Measurements from ENCODE around the gene APC. TPM values are rescaled to one million over a fixed set of nuclear protein-coding genes. Genes with fewer than 3 reads are reported as not detected.

Gene APC
- total RNA-seq, 2 experiments from 2014 or later: 19.5 to 19.8 TPM

- Mint-ChIP-seq H3K36me3 (no peaks in the 10 kb centered on the region), H3K4me1 (no peaks in the 10 kb centered on the region), H3K27ac (no peak overlapping the region), H3K27me3 (no peaks in the 10 kb centered on the region), H3K9me3 (no peaks in the 10 kb centered on the region), H3K4me3 (no peak overlapping the region)
- DNase-seq: no peak
These were observed 50.2 kb downstream of the APC start for GRCh38 chr5:112787896-112788295.

GRCh38 chr5:112793201-112793600 lies 55.5 kb downstream of the APC start:
- Mint-ChIP-seq H3K4me3 (no peak overlapping the region), H3K9me3 (no peaks in the 10 kb centered on the region), H3K27ac (no peak overlapping the region), H3K4me1 (peaks cover 1% of the 10 kb centered on the region), H3K36me3 (peaks cover 11% of the 10 kb centered on the region), H3K27me3 (no peaks in the 10 kb centered on the region)
- DNase-seq: no peak

- Mint-ChIP-seq H3K27ac (no peak overlapping the region), H3K4me3 (no peak overlapping the region), H3K4me1 (peaks cover 1% of the 10 kb centered on the region), H3K27me3 (no peaks in the 10 kb centered on the region), H3K9me3 (no peaks in the 10 kb centered on the region), H3K36me3 (peaks cover 14% of the 10 kb centered on the region)
- no peak for DNase-seq
These were observed 56.7 kb downstream of the APC start for GRCh38 chr5:112794410-112794809.

DNA sequence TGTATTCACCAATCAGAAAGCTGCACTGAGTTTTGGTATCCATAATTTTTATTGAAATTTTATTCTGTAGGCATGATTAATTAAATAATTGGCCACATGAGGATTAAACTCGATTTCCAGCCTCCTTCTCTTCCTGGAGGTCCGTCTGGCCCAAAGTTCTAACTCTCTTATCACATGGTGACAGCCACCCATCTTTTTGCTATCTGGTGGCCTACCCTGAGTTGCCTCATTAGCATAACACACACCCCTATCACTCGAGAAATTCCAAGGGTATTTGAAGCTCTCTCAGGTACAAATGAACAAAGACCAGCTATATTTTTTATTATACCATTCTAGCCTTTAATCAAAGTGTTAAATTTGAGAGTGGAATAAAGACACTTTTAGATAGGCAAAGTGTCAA lies 57.7 kb downstream of the APC start:
- Mint-ChIP-seq H3K4me1 (peaks cover 1% of the 10 kb centered on the region), H3K27ac (no peak overlapping the region), H3K9me3 (no peaks in the 10 kb centered on the region), H3K27me3 (no peaks in the 10 kb centered on the region), H3K4me3 (no peak overlapping the region), H3K36me3 (peaks cover 16% of the 10 kb centered on the region)
- DNase-seq: no peak

DNA sequence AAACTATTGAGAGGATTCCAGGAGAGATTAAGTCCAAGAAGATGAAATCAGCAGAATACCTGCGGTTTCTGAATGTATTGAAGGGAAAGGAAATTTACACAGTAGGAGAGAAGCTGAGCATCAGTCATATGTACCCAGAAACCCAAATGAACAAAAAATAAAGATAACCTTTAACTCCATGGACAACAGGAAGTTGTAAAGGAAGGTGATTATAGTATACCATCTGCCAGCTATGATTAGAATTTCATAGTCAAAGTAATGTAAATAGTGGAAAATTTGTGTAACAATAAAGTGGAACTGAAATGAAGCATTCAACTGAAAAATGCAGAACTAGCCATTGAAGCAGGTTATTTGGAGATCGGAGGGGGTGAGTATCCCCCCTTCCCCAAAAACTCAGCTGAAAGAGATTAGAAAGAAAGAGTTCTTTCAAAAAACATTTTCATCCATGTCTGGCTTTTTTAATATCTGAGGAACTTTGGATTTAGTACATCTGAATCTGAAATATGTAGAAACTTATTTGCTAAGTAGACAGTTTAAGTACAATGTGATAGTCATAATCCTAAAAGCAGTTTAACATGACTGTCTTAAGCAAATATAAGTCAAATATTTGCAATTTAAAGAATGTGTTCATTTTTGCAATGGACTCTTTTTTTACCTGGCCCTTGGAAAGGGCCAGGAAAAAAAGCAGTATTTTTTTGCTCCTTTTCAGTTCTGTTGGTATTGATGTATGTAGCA lies 58.4 kb downstream of the APC start:
- no peak for DNase-seq
- no peaks in the 10 kb centered on the region for H3K27me3 Mint-ChIP-seq
- H3K27ac Mint-ChIP-seq: no peak overlapping the region
- H3K9me3 Mint-ChIP-seq: no peaks in the 10 kb centered on the region
- H3K4me1 Mint-ChIP-seq: peaks cover 1% of the 10 kb centered on the region
- no peak overlapping the region for H3K4me3 Mint-ChIP-seq
- peaks cover 18% of the 10 kb centered on the region for H3K36me3 Mint-ChIP-seq

DNA sequence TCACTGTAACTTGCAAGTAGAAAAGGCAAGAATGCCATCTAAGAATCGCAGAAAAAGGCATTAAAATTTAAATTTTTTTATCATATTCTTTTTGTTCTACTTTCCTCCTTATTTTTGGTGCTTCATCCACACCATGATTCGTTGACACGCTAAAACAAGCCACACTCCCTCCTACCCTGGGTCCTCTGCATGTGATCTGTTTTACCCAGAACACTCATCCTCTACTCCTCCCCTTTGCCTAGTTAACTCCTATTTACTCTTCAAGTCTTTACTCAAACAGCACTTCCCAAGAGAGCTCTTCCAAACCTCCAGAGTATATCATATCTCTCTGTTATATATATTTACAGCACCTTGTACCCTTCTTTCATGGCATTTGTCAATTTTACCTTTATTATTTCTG lies 62.0 kb downstream of the APC start:
- no peaks in the 10 kb centered on the region for H3K9me3 Mint-ChIP-seq
- H3K36me3 Mint-ChIP-seq: peaks cover 7% of the 10 kb centered on the region
- peaks cover 1% of the 10 kb centered on the region for H3K4me1 Mint-ChIP-seq
- H3K27ac Mint-ChIP-seq: no peak overlapping the region
- H3K27me3 Mint-ChIP-seq: no peaks in the 10 kb centered on the region
- no peak overlapping the region for H3K4me3 Mint-ChIP-seq
- DNase-seq: no peak

DNA sequence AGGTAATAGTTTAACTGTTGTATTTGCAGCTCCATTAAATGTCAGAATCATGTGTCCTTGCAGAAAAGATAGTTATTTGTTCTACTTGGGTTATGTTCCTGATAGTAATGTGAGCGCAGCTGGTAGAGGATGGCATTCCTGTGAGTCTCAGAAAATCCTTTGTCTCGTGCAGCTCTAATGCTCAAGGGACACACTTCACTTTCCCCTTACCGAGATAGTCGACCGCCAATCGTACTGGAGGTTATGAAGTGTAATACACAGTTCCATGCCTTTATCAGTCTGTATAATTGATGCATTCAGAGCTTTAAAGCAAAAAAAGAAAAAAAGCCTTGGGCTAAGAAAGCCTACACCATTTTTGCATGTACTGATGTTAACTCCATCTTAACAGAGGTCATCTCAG lies 63.2 kb downstream of the APC start:
- H3K36me3 Mint-ChIP-seq: peaks cover 7% of the 10 kb centered on the region

DNA sequence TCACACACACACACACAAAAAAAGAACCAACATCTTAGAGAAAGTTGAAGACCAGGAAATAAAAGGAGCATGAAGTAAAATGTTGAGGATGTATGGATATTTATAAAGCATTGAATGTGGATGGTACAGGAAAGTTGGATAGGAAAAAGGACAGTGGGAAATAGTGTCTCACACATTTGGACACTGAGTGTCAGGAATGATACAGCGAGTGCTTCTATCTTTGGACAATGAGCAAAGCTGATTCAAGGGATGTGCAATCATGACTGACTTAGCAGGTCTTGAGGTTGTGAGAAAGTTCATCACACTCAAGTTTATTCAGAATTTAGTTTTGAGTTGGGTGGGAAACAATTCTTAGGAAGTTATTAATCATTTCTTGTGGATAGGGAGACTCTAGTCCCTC lies 73.3 kb downstream of the APC start:
- Mint-ChIP-seq H3K9me3 (no peaks in the 10 kb centered on the region), H3K27me3 (no peaks in the 10 kb centered on the region), H3K4me1 (peaks cover 3% of the 10 kb centered on the region), H3K4me3 (no peak overlapping the region), H3K36me3 (peaks cover 10% of the 10 kb centered on the region), H3K27ac (no peak overlapping the region)
- no peak for DNase-seq

More for the DNA sequence above, 63.2 kb downstream of the APC start:
- no peak for DNase-seq
- no peaks in the 10 kb centered on the region for H3K9me3 Mint-ChIP-seq
- H3K27me3 Mint-ChIP-seq: no peaks in the 10 kb centered on the region
- no peak overlapping the region for H3K4me3 Mint-ChIP-seq
- no peak overlapping the region for H3K27ac Mint-ChIP-seq
- H3K4me1 Mint-ChIP-seq: no peaks in the 10 kb centered on the region

DNA sequence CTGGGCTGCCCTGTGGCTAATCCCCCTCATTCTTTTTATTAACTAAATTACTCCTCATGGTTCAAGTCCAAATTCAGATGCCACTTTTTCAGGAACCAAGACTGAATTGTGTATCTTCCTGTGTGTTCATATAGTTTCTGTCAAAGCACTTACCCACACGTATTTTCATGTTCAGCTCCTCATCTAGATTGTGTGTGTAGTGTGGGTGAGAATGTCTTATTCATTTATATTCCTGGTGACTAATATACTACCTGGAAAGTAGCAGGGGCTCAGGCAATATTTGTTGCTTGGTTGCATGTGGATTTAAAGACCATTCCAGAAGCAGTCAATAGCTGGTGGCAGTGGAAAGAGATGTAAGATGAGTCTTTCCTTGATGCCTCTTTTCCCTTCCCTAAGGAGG lies 74.9 kb downstream of the APC start:
- Mint-ChIP-seq H3K36me3 (peaks cover 13% of the 10 kb centered on the region), H3K27ac (no peak overlapping the region), H3K4me3 (no peak overlapping the region), H3K9me3 (no peaks in the 10 kb centered on the region), H3K27me3 (no peaks in the 10 kb centered on the region), H3K4me1 (peaks cover 3% of the 10 kb centered on the region)
- no peak for DNase-seq

DNA sequence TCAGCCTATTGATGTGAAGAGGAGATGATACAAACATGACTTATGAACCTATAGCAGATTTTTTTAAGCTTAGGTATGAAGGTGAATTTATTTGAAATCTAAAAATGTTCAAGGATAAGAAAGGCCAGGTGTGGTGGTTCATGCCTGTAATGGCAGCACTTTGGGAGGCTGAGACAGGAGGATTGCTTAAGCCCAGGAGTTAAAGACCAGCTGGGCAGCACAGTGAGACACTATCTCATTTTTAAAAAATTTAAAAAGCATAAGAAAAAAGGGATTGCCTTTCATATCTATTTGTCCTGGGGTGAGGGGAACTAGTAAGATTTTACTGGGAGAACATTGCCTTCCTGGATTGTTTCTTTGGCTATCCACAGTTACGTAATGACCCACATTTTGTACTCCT lies 82.6 kb downstream of the APC start:
- H3K27ac Mint-ChIP-seq: no peak overlapping the region

DNA sequence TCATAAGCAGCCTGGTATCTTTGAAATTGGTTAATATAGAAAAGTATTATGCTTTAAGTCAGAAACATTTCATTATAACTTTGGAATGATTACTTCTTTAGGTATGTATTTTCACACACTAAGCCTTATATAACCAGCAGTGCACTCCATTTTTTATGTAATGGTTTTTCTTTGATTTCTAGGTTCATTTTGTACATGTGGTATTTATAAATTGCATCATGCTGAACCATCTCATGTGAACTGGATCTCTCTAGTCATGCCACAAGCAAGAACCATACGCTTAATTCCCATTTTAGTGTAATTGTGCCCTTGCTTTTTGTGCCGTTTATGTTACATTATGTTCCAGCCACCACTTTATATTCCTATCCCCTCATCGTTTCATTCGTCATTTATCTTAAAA lies 84.8 kb downstream of the APC start:
- DNase-seq: no peak

More for the DNA sequence above, 82.6 kb downstream of the APC start:
- H3K4me3 Mint-ChIP-seq: no peak overlapping the region
- no peak for DNase-seq
- H3K36me3 Mint-ChIP-seq: peaks cover 11% of the 10 kb centered on the region
- H3K27me3 Mint-ChIP-seq: no peaks in the 10 kb centered on the region
- no peaks in the 10 kb centered on the region for H3K4me1 Mint-ChIP-seq
- no peaks in the 10 kb centered on the region for H3K9me3 Mint-ChIP-seq

GRCh38 chr5:112823181-112823580 lies 85.5 kb downstream of the APC start:
- Mint-ChIP-seq H3K4me1 (no peaks in the 10 kb centered on the region), H3K27me3 (no peaks in the 10 kb centered on the region), H3K27ac (no peak overlapping the region), H3K36me3 (peaks cover 7% of the 10 kb centered on the region), H3K9me3 (no peaks in the 10 kb centered on the region), H3K4me3 (no peak overlapping the region)
- no peak for DNase-seq

More for the DNA sequence above, 84.8 kb downstream of the APC start:
- Mint-ChIP-seq H3K27ac (peak overlapping the region; percentile 57), H3K27me3 (no peaks in the 10 kb centered on the region), H3K36me3 (peaks cover 7% of the 10 kb centered on the region), H3K4me1 (no peaks in the 10 kb centered on the region), H3K4me3 (no peak overlapping the region), H3K9me3 (no peaks in the 10 kb centered on the region)

DNA sequence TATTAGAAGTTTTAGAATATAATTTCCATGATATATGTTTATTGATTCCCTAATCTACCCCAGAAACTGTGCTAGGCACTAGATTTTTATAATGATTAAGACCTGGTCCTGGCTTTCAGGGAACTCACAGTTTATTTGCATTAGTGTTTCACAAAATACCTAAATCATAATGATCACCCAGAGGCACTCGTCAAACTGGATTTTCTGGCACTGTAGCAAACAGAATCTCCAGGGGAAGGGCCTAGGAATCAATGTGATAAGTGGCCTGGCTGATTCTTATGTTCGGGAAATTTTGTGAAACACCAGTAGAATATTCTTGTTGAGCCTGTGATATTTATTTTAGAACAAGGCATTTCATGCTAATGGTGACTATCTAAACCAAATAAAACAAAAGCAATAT lies 86.0 kb downstream of the APC start:
- H3K9me3 Mint-ChIP-seq: no peaks in the 10 kb centered on the region
- DNase-seq: no peak
- H3K4me1 Mint-ChIP-seq: no peaks in the 10 kb centered on the region
- H3K27ac Mint-ChIP-seq: no peak overlapping the region
- no peaks in the 10 kb centered on the region for H3K27me3 Mint-ChIP-seq
- peaks cover 9% of the 10 kb centered on the region for H3K36me3 Mint-ChIP-seq
- no peak overlapping the region for H3K4me3 Mint-ChIP-seq

DNA sequence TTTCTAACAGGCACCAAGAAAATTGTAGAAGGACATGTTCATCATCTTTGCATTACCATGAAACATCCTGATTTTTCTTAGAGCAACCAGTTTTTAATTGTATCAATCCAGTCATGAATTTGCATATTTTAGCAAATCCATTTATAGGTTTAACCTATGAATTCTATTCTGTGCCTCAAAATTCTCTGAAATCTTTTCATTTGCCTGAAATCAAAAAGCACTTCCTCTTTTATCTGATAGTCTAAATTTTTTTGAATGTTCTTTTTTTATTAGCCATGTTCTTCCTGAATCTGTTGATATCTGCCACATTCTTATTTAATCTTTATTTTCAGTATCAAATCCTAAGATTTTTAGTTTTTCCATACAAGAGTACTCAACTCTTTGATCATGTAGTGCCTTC lies 86.5 kb downstream of the APC start:
- Mint-ChIP-seq H3K27me3 (no peaks in the 10 kb centered on the region), H3K4me1 (no peaks in the 10 kb centered on the region), H3K4me3 (no peak overlapping the region), H3K36me3 (peaks cover 9% of the 10 kb centered on the region), H3K27ac (no peak overlapping the region), H3K9me3 (no peaks in the 10 kb centered on the region)
- no peak for DNase-seq

- Mint-ChIP-seq H3K27me3 (no peaks in the 10 kb centered on the region), H3K36me3 (peaks cover 2% of the 10 kb centered on the region), H3K4me1 (no peaks in the 10 kb centered on the region), H3K4me3 (no peak overlapping the region), H3K27ac (no peak overlapping the region), H3K9me3 (no peaks in the 10 kb centered on the region)
- DNase-seq: no peak
These were observed 92.7 kb downstream of the APC start for GRCh38 chr5:112830378-112830777.

DNA sequence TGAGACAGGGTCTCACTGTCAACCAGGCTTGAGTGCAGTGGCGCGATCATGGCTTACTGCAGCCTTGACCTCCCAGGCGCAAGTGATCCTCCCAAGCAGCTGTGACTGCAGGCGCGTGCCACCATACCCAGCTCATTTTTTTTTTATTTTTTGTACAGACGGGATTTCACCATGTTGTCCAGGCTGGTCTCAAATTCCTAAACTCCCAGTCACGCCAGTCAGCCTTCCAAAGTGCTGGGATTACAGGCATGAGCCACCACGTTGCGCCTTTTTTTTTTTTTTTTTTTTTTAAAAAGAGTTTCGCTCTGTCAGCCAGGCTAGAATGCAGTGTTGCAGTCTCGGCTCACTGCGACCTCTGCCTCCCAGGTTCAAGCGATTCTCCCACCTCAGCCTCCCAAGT lies 96.3 kb downstream of the APC start:
- peaks cover 8% of the 10 kb centered on the region for H3K36me3 Mint-ChIP-seq
- no peaks in the 10 kb centered on the region for H3K27me3 Mint-ChIP-seq

More for the DNA sequence above, 96.3 kb downstream of the APC start:
- no peak overlapping the region for H3K27ac Mint-ChIP-seq
- no peaks in the 10 kb centered on the region for H3K9me3 Mint-ChIP-seq
- H3K4me1 Mint-ChIP-seq: no peaks in the 10 kb centered on the region
- DNase-seq: no peak
- no peak overlapping the region for H3K4me3 Mint-ChIP-seq

All from activated naive CD8-positive, alpha-beta T cell treated with anti-CD3 and anti-CD28 coated beads for 36 hours (primary cell).